Measurements from ENCODE around the gene SF3B2. TPM values are rescaled to one million over a fixed set of nuclear protein-coding genes. Genes with fewer than 3 reads are reported as not detected.

Gene SF3B2
- total and polyA plus RNA-seq, 2 donors (not counting 1 experiment from before 2014, with no cell fraction given): 139 to 205 TPM

DNA sequence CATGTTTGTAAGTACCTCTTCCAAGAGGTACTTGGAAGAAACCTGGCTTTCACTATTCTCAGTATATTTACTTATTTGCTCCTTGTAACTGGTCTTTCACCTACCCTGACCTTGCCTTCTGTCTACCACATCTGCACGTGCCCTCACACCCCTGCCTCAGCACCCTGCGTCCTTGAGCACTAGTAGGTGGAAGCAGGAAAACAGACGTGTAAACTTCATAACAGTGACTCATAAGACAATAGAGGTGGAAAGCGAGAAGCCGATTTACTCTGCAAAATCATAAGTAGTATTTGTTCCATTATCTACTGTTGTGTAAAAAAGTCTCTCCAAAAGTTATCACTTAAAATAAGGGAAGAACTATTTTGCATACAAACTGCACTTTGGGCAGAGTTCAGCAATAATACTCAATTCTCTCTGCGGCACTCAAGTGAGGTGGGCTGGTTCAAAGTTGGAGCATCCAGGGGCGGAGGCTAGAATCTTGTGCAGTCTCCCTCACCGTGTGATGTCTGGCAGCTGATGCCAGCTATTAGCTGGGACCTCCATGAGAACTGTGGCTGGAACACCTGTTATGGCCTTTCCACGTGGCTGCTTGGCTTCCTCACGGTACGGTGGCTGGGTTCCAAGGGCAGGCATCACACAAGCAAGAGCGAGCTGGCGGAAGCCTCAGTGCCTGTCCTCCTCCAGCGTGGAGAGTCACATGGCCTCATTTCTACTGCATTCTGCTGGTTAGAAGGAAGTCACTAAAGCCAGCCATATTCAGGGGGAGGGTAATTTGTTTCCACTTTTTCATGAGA, 48.3 kb downstream of the SF3B2 start:
- CTCF ChIA-PET: interaction anchor here (1.2 to 2.3 kb wide), 4 partner anchors 11 to 33 kb away, joined by 3 to 7 read pairs (median 6); no protein-coding TSS in a partner anchor
- peak overlapping the region; percentile 67 for H3K4me2 ChIP-seq (replicated peaks; ENCODE audit: low read depth, low read length, poor library complexity, severe bottlenecking)
- peaks cover 70% of the 10 kb centered on the region for H3K79me2 ChIP-seq (ENCODE audit: control insufficient read depth, insufficient read depth, low read length)
- H3K36me3 ChIP-seq (replicated peaks in 1 of 2; ENCODE audit: control extremely low read depth in 1 of 2, control insufficient read depth in 1 of 2, extremely low read depth in 1 of 2, insufficient read depth in 2 of 2, low read length in 1 of 2): peaks cover 0 to 4% of the 10 kb centered on the region in 2 experiments
- intact Hi-C loops (cut with micrococcal nuclease): loop anchor here (1.0 to 2.0 kb wide), 2 partner anchors 13 to 20 kb away; no protein-coding TSS in a partner anchor
- peaks cover 32% of the 10 kb centered on the region for H4K20me1 ChIP-seq (ENCODE audit: control insufficient read depth, insufficient read depth, low read length, poor library complexity, severe bottlenecking)
- WGBS (ENCODE audit: insufficient coverage): 16% methylated on average over 9 of the region's 14 CpGs
- peak overlapping the region; percentile 60 to 72 for H3K27ac ChIP-seq (ENCODE audit: low read length in 2 of 2)
- DNase-seq (peak; percentile 77), ATAC-seq (ENCODE audit: low read depth) (peak; percentile 90)
- H3K9me3 ChIP-seq (ENCODE audit: control extremely low read depth in 1 of 3, control insufficient read depth in 2 of 3, insufficient read depth in 1 of 3, low read length in 2 of 3): no peaks in the 10 kb centered on the region
- peak overlapping the region; percentile 57 for H2AFZ ChIP-seq (ENCODE audit: insufficient read depth, low read depth, low read length, poor library complexity, severe bottlenecking)
- peaks cover 65% of the 10 kb centered on the region for H3K4me1 Mint-ChIP-seq
- peak overlapping the region; percentile 72 for H3K4me3 Mint-ChIP-seq
- H3K4me1 ChIP-seq (ENCODE audit: control insufficient read depth in 2 of 2, insufficient read depth in 2 of 2, low read length in 2 of 2): peaks cover 54 to 55% of the 10 kb centered on the region in 2 donors
- peak overlapping the region in 4 of 5 experiments; percentile 30 to 55 (median 40) for H3K4me3 ChIP-seq (ENCODE audit: control extremely low read depth in 1 of 5, extremely low read depth in 1 of 5, insufficient read depth in 1 of 5, low read depth in 2 of 5, low read length in 4 of 5)
- POLR2A ChIA-PET: no interaction called here
- no peaks in the 10 kb centered on the region for H3K27me3 ChIP-seq (replicated peaks in 1 of 4; ENCODE audit: control extremely low read depth in 1 of 4, control insufficient read depth in 3 of 4, insufficient read depth in 4 of 4, low read length in 3 of 4)
- no peak for TF ChIP-seq EZH2 (IDR thresholded peaks at IDR 0.05; ENCODE audit: borderline replicate concordance, insufficient read depth, low read depth, low read length, poor library complexity, severe bottlenecking)
- H3K27me3 Mint-ChIP-seq: no peaks in the 10 kb centered on the region
- H3K9me3 Mint-ChIP-seq (ENCODE audit: insufficient read depth): no peaks in the 10 kb centered on the region
- peak overlapping the region; percentile 46 for H3K9ac ChIP-seq (ENCODE audit: low read length)
- peak overlapping the region; percentile 85 for H3K27ac Mint-ChIP-seq

DNA sequence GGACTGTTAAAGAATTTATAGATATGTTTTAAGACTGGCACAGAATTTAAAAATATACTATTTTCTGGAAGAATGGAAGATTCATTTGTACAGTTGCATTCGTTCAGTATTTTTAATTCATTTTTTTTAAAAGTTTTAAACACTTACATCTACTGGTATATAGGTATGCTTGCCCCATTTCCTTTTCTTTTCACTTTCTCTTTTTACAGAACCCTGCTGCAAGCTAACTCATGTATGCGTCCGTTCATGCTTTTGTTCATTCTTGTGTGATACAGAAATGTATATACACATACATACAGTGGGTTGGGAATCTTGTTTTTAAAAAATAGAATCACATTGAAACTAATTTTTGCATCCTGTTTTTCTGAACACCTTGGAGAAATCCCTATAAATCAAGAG, 48.9 kb downstream of the SF3B2 start:
- peak overlapping the region; percentile 85 for H3K27ac Mint-ChIP-seq
- H4K20me1 ChIP-seq (ENCODE audit: control insufficient read depth, insufficient read depth, low read length, poor library complexity, severe bottlenecking): peaks cover 28% of the 10 kb centered on the region
- H3K9me3 ChIP-seq (ENCODE audit: control extremely low read depth in 1 of 3, control insufficient read depth in 2 of 3, insufficient read depth in 1 of 3, low read length in 2 of 3): no peaks in the 10 kb centered on the region
- peak overlapping the region; percentile 57 for H2AFZ ChIP-seq (ENCODE audit: insufficient read depth, low read depth, low read length, poor library complexity, severe bottlenecking)
- peaks cover 54 to 55% of the 10 kb centered on the region in 2 donors for H3K4me1 ChIP-seq (ENCODE audit: control insufficient read depth in 2 of 2, insufficient read depth in 2 of 2, low read length in 2 of 2)
- no peaks in the 10 kb centered on the region for H3K27me3 Mint-ChIP-seq
- CTCF ChIA-PET: interaction anchor here (1.2 to 1.8 kb wide), 3 partner anchors 10 to 33 kb away, joined by 3 to 6 read pairs (median 6); no protein-coding TSS in a partner anchor
- H3K4me3 Mint-ChIP-seq: peak overlapping the region; percentile 72
- H3K9ac ChIP-seq (ENCODE audit: low read length): peak overlapping the region; percentile 46
- no peak for DNase-seq
- peak overlapping the region; percentile 60 to 72 for H3K27ac ChIP-seq (ENCODE audit: low read length in 2 of 2)
- H3K9me3 Mint-ChIP-seq (ENCODE audit: insufficient read depth): no peaks in the 10 kb centered on the region
- intact Hi-C loops (cut with micrococcal nuclease): loop anchor here (1.0 to 2.0 kb wide), 2 partner anchors 12 to 20 kb away; no protein-coding TSS in a partner anchor
- POLR2A ChIA-PET: no interaction called here
- H3K36me3 ChIP-seq (replicated peaks in 1 of 2; ENCODE audit: control extremely low read depth in 1 of 2, control insufficient read depth in 1 of 2, extremely low read depth in 1 of 2, insufficient read depth in 2 of 2, low read length in 1 of 2): peaks cover 0 to 5% of the 10 kb centered on the region in 2 experiments
- H3K27me3 ChIP-seq (replicated peaks in 1 of 4; ENCODE audit: control extremely low read depth in 1 of 4, control insufficient read depth in 3 of 4, insufficient read depth in 4 of 4, low read length in 3 of 4): no peaks in the 10 kb centered on the region
- H3K4me1 Mint-ChIP-seq: peaks cover 71% of the 10 kb centered on the region
- TF ChIP-seq, protein P1, sequence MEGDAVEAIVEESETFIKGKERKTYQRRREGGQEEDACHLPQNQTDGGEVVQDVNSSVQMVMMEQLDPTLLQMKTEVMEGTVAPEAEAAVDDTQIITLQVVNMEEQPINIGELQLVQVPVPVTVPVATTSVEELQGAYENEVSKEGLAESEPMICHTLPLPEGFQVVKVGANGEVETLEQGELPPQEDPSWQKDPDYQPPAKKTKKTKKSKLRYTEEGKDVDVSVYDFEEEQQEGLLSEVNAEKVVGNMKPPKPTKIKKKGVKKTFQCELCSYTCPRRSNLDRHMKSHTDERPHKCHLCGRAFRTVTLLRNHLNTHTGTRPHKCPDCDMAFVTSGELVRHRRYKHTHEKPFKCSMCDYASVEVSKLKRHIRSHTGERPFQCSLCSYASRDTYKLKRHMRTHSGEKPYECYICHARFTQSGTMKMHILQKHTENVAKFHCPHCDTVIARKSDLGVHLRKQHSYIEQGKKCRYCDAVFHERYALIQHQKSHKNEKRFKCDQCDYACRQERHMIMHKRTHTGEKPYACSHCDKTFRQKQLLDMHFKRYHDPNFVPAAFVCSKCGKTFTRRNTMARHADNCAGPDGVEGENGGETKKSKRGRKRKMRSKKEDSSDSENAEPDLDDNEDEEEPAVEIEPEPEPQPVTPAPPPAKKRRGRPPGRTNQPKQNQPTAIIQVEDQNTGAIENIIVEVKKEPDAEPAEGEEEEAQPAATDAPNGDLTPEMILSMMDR (IDR thresholded peaks at IDR 0.05): no peak
- TF ChIP-seq EZH2 (IDR thresholded peaks at IDR 0.05; ENCODE audit: borderline replicate concordance, insufficient read depth, low read depth, low read length, poor library complexity, severe bottlenecking): no peak
- ATAC-seq (ENCODE audit: low read depth): peak; percentile 28
- peak overlapping the region; percentile 67 for H3K4me2 ChIP-seq (replicated peaks; ENCODE audit: low read depth, low read length, poor library complexity, severe bottlenecking)
- H3K79me2 ChIP-seq (ENCODE audit: control insufficient read depth, insufficient read depth, low read length): peaks cover 70% of the 10 kb centered on the region
- WGBS (ENCODE audit: insufficient coverage): no CpG with 5 or more reads among the region's 3 CpGs
- H3K4me3 ChIP-seq (ENCODE audit: control extremely low read depth in 1 of 5, extremely low read depth in 1 of 5, insufficient read depth in 1 of 5, low read depth in 2 of 5, low read length in 4 of 5): peak overlapping the region in 4 of 5 experiments; percentile 30 to 55 (median 40)
